NT2/D1 (cell line): ENCODE data around the gene ZCCHC8.

Source experiments
- SUZ12 ChIP-seq: IDR thresholded peaks from 2 replicates; pipeline ENCODE4 v1.6.1; 2011; ENCODE audit not compliant: insufficient read length, insufficient read depth; ENCODE audit errors: extremely low read depth
- ZNF274 ChIP-seq: IDR thresholded peaks from 2 replicates; pipeline ENCODE4 v1.6.1; 2011; ENCODE audit warnings: mild to moderate bottlenecking, low read depth, low read length

DNA sequence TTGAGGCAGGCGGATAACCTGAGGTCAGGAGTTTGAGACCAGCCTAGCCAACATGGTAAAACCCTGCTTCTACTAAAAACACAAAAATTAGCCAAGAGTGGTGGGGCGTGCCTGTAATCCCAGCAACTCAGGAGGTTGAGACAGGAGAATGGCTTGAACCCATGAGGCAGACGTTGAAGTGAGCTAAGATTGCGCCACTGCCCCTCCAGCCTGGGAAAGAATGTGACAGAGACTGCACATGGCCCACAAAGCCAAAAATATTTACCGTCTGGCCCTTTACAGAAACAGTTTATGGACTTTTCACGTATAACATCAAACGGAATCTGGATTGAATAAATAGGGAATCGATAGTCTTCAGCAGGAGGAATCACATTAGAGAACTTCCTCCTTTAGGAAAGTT is 22.5 kb upstream of the ZCCHC8 start:
- TF ChIP-seq ZNF274 (no peak), SUZ12 (no peak)
